H1 (cell line): ENCODE measurements around the gene GAS2L1. TPM values are rescaled to one million over a fixed set of nuclear protein-coding genes. Genes with fewer than 3 reads are reported as not detected.

Experiments
- CTCF ChIA-PET: fragments of 300-600 bp; sonication (Branson Sonifier 250); formaldehyde crosslinking; loops from one replicate; lab custom pipeline; 2021; ENCODE audit not compliant: partially characterized antibody; lab: Charles Lee
- POLR2A ChIA-PET: fragments of 300-600 bp; sonication (Branson Sonifier 250); formaldehyde crosslinking; loops from one replicate; lab custom pipeline; 2021; ENCODE audit warnings: inconsistent platforms; ENCODE audit not compliant: partially characterized antibody; lab: Charles Lee
- DNase-seq, 2 experiments: peaks; one replicate each; pipeline versions ENCODE4 v3.0.0 to v3.0.0-alpha.2; 2010 to 2022; ENCODE audit warnings: low spot score in 2 of 2, low read depth in 1 of 2, mixed read lengths in 1 of 2
- FAIRE-seq: peaks from 2 replicates; lab custom pipeline; 2011; peaks lifted over from hg19 to GRCh38; lab: Jason Lieb, UNC
- H2AFZ ChIP-seq: 2 replicates; pipeline ENCODE4 v1.8.1; 2012; ENCODE audit warnings: low read length, inconsistent platforms
- H2AK5ac ChIP-seq: 2 replicates; pipeline ENCODE4 v1.6.1; 2013; ENCODE audit warnings: low read depth, low read length
- H2BK120ac ChIP-seq: replicated peaks from 2 replicates; pipeline ENCODE3; 2013; ENCODE audit warnings: low read depth, low read length, inconsistent platforms
- H2BK12ac ChIP-seq: 2 replicates; pipeline ENCODE4 v1.6.1; 2013; ENCODE audit warnings: low read depth, low read length
- H2BK15ac ChIP-seq: 2 replicates; pipeline ENCODE4 v1.6.1; 2013; ENCODE audit warnings: low read length
- H2BK20ac ChIP-seq: 2 replicates; pipeline ENCODE4 v1.6.1; 2013; ENCODE audit warnings: low read length
- H2BK5ac ChIP-seq: 2 replicates; pipeline ENCODE4 v1.6.1; 2013; ENCODE audit warnings: low read depth, low read length
- H3K14ac ChIP-seq: 2 replicates; pipeline ENCODE4 v1.6.1; 2013; ENCODE audit warnings: inconsistent platforms; ENCODE audit not compliant: insufficient read length
- H3K18ac ChIP-seq: 2 replicates; pipeline ENCODE4 v1.6.1; 2013; ENCODE audit warnings: low read length; ENCODE audit errors: extremely low read depth
- H3K23ac ChIP-seq: 2 replicates; pipeline ENCODE4 v1.6.1; 2013; ENCODE audit warnings: inconsistent platforms; ENCODE audit not compliant: insufficient read length
- H3K23me2 ChIP-seq: 2 replicates; pipeline ENCODE4 v1.6.1; 2013; ENCODE audit warnings: low read depth, low read length
- H3K27ac ChIP-seq: 2 replicates; pipeline ENCODE4 v1.6.1; 2011; ENCODE audit warnings: low read depth, low read length, inconsistent platforms
- H3K27me3 ChIP-seq, 4 experiments: replicated peaks in 1 of 4; 1 replicate in 1 of 4; 2 replicates in 3 of 4; pipeline versions ENCODE4 v1.6.1 to v1.8.1; 2011 to 2013; ENCODE audit warnings: low read length in 3 of 4, mild to moderate bottlenecking in 3 of 4, inconsistent platforms in 2 of 4, mixed read lengths in 2 of 4, moderate library complexity in 1 of 4; ENCODE audit not compliant: control insufficient read depth in 3 of 4, insufficient read depth in 3 of 4; ENCODE audit errors: extremely low read depth in 1 of 4
- H3K36me3 ChIP-seq, 4 experiments: 2 replicates each; pipeline versions ENCODE4 v1.6.1 to v1.8.1; 2011 to 2013; ENCODE audit warnings: mild to moderate bottlenecking in 4 of 4, low read length in 3 of 4, moderate library complexity in 2 of 4, control low read depth in 1 of 4, inconsistent platforms in 1 of 4; ENCODE audit not compliant: insufficient read depth in 4 of 4, control insufficient read depth in 2 of 4
- H3K4ac ChIP-seq: replicated peaks from 2 replicates; pipeline ENCODE3; 2013; ENCODE audit warnings: low read length, low read depth, mixed read lengths, inconsistent platforms; ENCODE audit not compliant: insufficient read length
- H3K4me1 ChIP-seq, 4 experiments: replicated peaks in 1 of 4; 1 replicate in 1 of 4; 2 replicates in 3 of 4; pipeline versions ENCODE4 v1.6.1 to v1.8.1; 2011 to 2013; ENCODE audit warnings: low read length in 3 of 4, inconsistent platforms in 2 of 4, mixed read lengths in 1 of 4; ENCODE audit not compliant: insufficient read depth in 4 of 4, control insufficient read depth in 3 of 4
- H3K4me2 ChIP-seq, 2 experiments: 2 replicates each; pipeline versions ENCODE4 v1.6.1 to v1.8.1; 2011 to 2013; ENCODE audit warnings: low read depth in 2 of 2, low read length in 2 of 2, control low read depth in 1 of 2, inconsistent platforms in 1 of 2, mild to moderate bottlenecking in 1 of 2; ENCODE audit not compliant: insufficient read depth in 1 of 2
- H3K4me3 ChIP-seq, 4 experiments: fragments of 200-600, 300-600 bp in 1 of 4; sonication (generic), shearing (Covaris generic), sonication (Bioruptor Twin) in 1 of 4; 2 replicates each; pipeline versions ENCODE4 v1.5.1 to v1.8.1; 2011 to 2016; ENCODE audit warnings: low read length in 4 of 4, low read depth in 3 of 4, control low read depth in 2 of 4, inconsistent platforms in 2 of 4, mild to moderate bottlenecking in 2 of 4, mixed read lengths in 1 of 4, moderate library complexity in 1 of 4; ENCODE audit not compliant: insufficient read depth in 2 of 4; ENCODE audit errors: extremely low read depth in 1 of 4
- H3K56ac ChIP-seq: replicated peaks from 2 replicates; pipeline ENCODE3; 2013; ENCODE audit warnings: low read depth, mild to moderate bottlenecking, mixed read lengths, low read length, inconsistent platforms; ENCODE audit not compliant: insufficient read length
- H3K79me1 ChIP-seq: 2 replicates; pipeline ENCODE4 v1.6.1; 2013; ENCODE audit warnings: low read depth, low read length, control low read depth
- H3K79me2 ChIP-seq, 2 experiments: 2 replicates each; pipeline versions ENCODE4 v1.6.1 to v1.8.1; 2012 to 2013; ENCODE audit warnings: low read length in 2 of 2, mild to moderate bottlenecking in 2 of 2, inconsistent platforms in 1 of 2; ENCODE audit not compliant: insufficient read depth in 2 of 2, control insufficient read depth in 1 of 2
- H3K9ac ChIP-seq, 4 experiments: replicated peaks in 1 of 4; 1 replicate in 1 of 4; 2 replicates in 3 of 4; pipeline versions ENCODE4 v1.6.1 to v1.8.1; 2011 to 2013; ENCODE audit warnings: low read depth in 3 of 4, low read length in 3 of 4, control low read depth in 2 of 4, mild to moderate bottlenecking in 2 of 4, moderate library complexity in 2 of 4, inconsistent platforms in 1 of 4; ENCODE audit errors: extremely low read depth in 1 of 4
- H3K9me3 ChIP-seq, 2 experiments: 2 replicates each; pipeline versions ENCODE4 v1.6.1 to v1.8.1; 2012 to 2013; ENCODE audit warnings: mild to moderate bottlenecking in 2 of 2, moderate library complexity in 2 of 2, control low read depth in 1 of 2, inconsistent platforms in 1 of 2, low read depth in 1 of 2, low read length in 1 of 2, mixed read lengths in 1 of 2; ENCODE audit not compliant: insufficient read depth in 2 of 2
- H4K20me1 ChIP-seq, 2 experiments: replicated peaks in 1 of 2; 2 replicates each; pipeline versions ENCODE3 to v1.8.1; 2011 to 2013; ENCODE audit warnings: inconsistent platforms in 2 of 2, low read length in 2 of 2, mild to moderate bottlenecking in 1 of 2; ENCODE audit not compliant: insufficient read depth in 2 of 2, control insufficient read depth in 1 of 2
- H4K5ac ChIP-seq: 2 replicates; pipeline ENCODE4 v1.6.1; 2013; ENCODE audit warnings: low read length, low read depth, mixed read lengths, inconsistent platforms; ENCODE audit not compliant: insufficient read length
- H4K8ac ChIP-seq: 2 replicates; pipeline ENCODE4 v1.8.0; 2013; ENCODE audit warnings: mild to moderate bottlenecking, moderate library complexity, low read length, inconsistent platforms; ENCODE audit not compliant: insufficient read depth; ENCODE audit errors: extremely low read depth
- H4K91ac ChIP-seq: replicated peaks from 2 replicates; pipeline ENCODE3; 2013; ENCODE audit warnings: low read length, mixed read lengths, inconsistent platforms; ENCODE audit not compliant: insufficient read length
- BCL11A ChIP-seq, 2 experiments: IDR thresholded peaks; one replicate each; pipeline ENCODE4 v1.6.1; 2011; ENCODE audit warnings: low read depth in 2 of 2, low read length in 2 of 2, mild to moderate bottlenecking in 2 of 2
- BRCA1 ChIP-seq: IDR thresholded peaks from 2 replicates; pipeline ENCODE4 v1.6.1; 2012; ENCODE audit warnings: low read depth, low read length, improper control_type of control experiment
- CBX8 ChIP-seq: fragments of 300-800, 300-1000 bp; sonication (generic); IDR thresholded peaks from 2 replicates; pipeline ENCODE4 v1.7.1; 2016; ENCODE audit warnings: low read depth, low read length, borderline replicate concordance
- CEBPB ChIP-seq: IDR thresholded peaks from 2 replicates; pipeline ENCODE4 v1.6.1; 2012; ENCODE audit warnings: low read depth, low read length
- CREB1 ChIP-seq: IDR thresholded peaks from 2 replicates; pipeline ENCODE4 v1.6.1; 2012; ENCODE audit warnings: inconsistent platforms
- EP300 ChIP-seq, 2 experiments: IDR thresholded peaks; 1 replicate in 1 of 2; 2 replicates in 1 of 2; pipeline ENCODE4 v1.6.1; 2011 to 2012; ENCODE audit warnings: low read depth in 2 of 2, low read length in 2 of 2, mild to moderate bottlenecking in 2 of 2, borderline replicate concordance in 1 of 2, inconsistent platforms in 1 of 2, moderate library complexity in 1 of 2
- HDAC6 ChIP-seq: IDR thresholded peaks from one replicate; pipeline ENCODE4 v1.7.1; 2012; ENCODE audit warnings: low read depth, mild to moderate bottlenecking, inconsistent platforms, low read length, moderate library complexity
- JUN ChIP-seq: IDR thresholded peaks from 2 replicates; pipeline ENCODE4 v1.6.1; 2011; ENCODE audit warnings: low read depth, mild to moderate bottlenecking, improper control_type of control experiment, low read length
- JUND ChIP-seq: IDR thresholded peaks from 2 replicates; pipeline ENCODE4 v1.6.1; 2011; ENCODE audit warnings: mild to moderate bottlenecking, improper control_type of control experiment, low read length
- NANOG ChIP-seq: IDR thresholded peaks from 2 replicates; pipeline ENCODE4 v1.6.1; 2011; ENCODE audit warnings: low read length, low read depth, mild to moderate bottlenecking, inconsistent platforms; ENCODE audit not compliant: insufficient read depth, poor library complexity, severe bottlenecking
- RXRA ChIP-seq: IDR thresholded peaks from 2 replicates; pipeline ENCODE4 v1.6.1; 2011; ENCODE audit warnings: low read depth, mild to moderate bottlenecking, low read length, moderate library complexity; ENCODE audit not compliant: insufficient read depth
- SAP30 ChIP-seq: fragments of 300-600 bp; sonication (generic); IDR thresholded peaks from 2 replicates; pipeline ENCODE4 v1.7.1; 2012; ENCODE audit warnings: low read length, moderate library complexity, mild to moderate bottlenecking, inconsistent platforms; ENCODE audit not compliant: insufficient read depth, insufficient replicate concordance
- SP2 ChIP-seq: IDR thresholded peaks from 2 replicates; pipeline ENCODE4 v1.6.1; 2012; ENCODE audit warnings: mild to moderate bottlenecking, low read length, inconsistent platforms
- SP4 ChIP-seq: IDR thresholded peaks from 2 replicates; pipeline ENCODE4 v1.6.1; 2012; ENCODE audit warnings: low read length, inconsistent platforms
- SRF ChIP-seq: IDR thresholded peaks from 2 replicates; pipeline ENCODE4 v1.6.1; 2011; ENCODE audit warnings: mild to moderate bottlenecking, low read depth, low read length, moderate library complexity
- TBP ChIP-seq: IDR thresholded peaks from 2 replicates; pipeline ENCODE4 v1.6.1; 2011; ENCODE audit warnings: low read depth, low read length, improper control_type of control experiment
- WGBS, 2 experiments: shearing (Covaris generic) in 1 of 2; methylation state at CpG; one replicate each; pipeline versions ENCODE4 v1.1.6 to v1.1.7; 2013 to 2015; ENCODE audit warnings: low lambda C conversion rate in 2 of 2, mixed read lengths in 2 of 2, inconsistent platforms in 1 of 2, low coverage in 1 of 2, missing lambda C conversion rate in 1 of 2; ENCODE audit not compliant: insufficient replicate concordance in 2 of 2, insufficient coverage in 1 of 2, insufficient read length in 1 of 2; ENCODE audit errors: extremely low coverage in 1 of 2, missing lambda C conversion rate in 1 of 2; 5-methylcytosine and 5-hydroxymethylcytosine counted together
- polyA plus RNA-seq, 7 experiments: library from polyadenylated mRNA; depleted of rRNA in 3 of 7; stranded (reverse) in 5 of 7; unstranded in 2 of 7; fragments of >200 nt in 5 of 7; fragments of 200-250 nt in 2 of 7; gene quantifications; 1 replicate in 5 of 7; 2 replicates in 1 of 7; 4 replicates in 1 of 7; pipeline versions ENCODE4 v1.2.1 to v1.2.3, GENCODE V29; 2011 to 2013; ENCODE audit warnings: missing spikeins in 2 of 7, mixed read lengths in 2 of 7
- total RNA-seq: library from RNA; stranded (reverse); fragmentation: NEBNext Ultra II Directional; extraction: Animal tissue kit (Norgen Biotek cat#: 25700); gene quantifications from 2 replicates; pipeline ENCODE4 v1.2.1, GENCODE V29; 2021

The GAS2L1 gene
- total and polyA plus RNA-seq, 2 of the 8 experiments (the other 6 are each of a cell fraction or from before 2014, with no cell fraction given), result 3.6 to 10.1 TPM

DNA sequence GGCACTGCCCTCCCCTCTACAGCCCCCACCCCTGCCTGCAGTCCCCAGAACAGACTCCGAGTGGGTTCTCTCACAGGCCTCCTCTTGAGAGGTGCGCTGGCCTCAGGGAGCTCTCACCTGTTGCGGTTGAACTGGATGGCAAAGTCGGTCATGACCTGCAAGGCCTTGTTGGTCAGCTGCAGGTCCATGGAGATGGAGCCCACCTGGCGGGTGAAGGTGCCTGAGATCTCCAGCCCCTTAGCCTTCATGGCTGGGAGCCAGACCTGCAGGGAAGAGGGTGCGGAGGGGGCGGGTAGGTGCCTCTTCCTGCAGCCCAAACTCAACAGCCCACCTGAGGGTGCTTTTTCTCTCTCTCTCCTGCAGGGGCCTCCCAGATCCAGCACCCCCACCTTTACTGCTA, 27.7 kb downstream of the GAS2L1 start:
- Histone ChIP-seq H3K79me1 (no peaks in the 10 kb centered on the region), H3K27me3 (no peaks in the 10 kb centered on the region), H4K5ac (no peak overlapping the region), H3K4ac (no peak overlapping the region), H3K27ac (no peak overlapping the region), H3K23me2 (no peaks in the 10 kb centered on the region), H3K4me2 (no peak overlapping the region), H3K79me2 (no peaks in the 10 kb centered on the region), H2AFZ (no peak overlapping the region), H4K91ac (no peak overlapping the region), H3K14ac (no peak overlapping the region), H2BK12ac (no peak overlapping the region), H2BK5ac (no peak overlapping the region), H2AK5ac (no peak overlapping the region), H2BK120ac (no peak overlapping the region), H3K56ac (no peak overlapping the region), H3K36me3 (peaks cover 10 to 27% (median 19%) of the 10 kb centered on the region in 4 experiments; a peak in 7 of 8 replicates), H3K9ac (no peak overlapping the region), H3K9me3 (no peaks in the 10 kb centered on the region), H3K23ac (no peak overlapping the region), H3K4me1 (no peaks in the 10 kb centered on the region; a peak in 1 of 7 replicates), H4K20me1 (peaks cover 3 to 10% of the 10 kb centered on the region in 2 experiments), H2BK15ac (no peak overlapping the region), H4K8ac (no peak overlapping the region), H2BK20ac (no peak overlapping the region), H3K4me3 (no peak overlapping the region), H3K18ac (no peak overlapping the region)
- ChIA-PET POLR2A (no interaction called here), CTCF (interaction anchor here (1.9 kb wide), 1 partner anchor 14 kb away, joined by 5 read pairs; no protein-coding TSS in a partner anchor)
- 97% methylated on average over 5 of the region's 7 CpGs; no CpG with 5 or more reads in 1 of the 2 experiments for WGBS, 2 experiments
- DNase-seq (no peak), FAIRE-seq (no peak)
- no peak for TF ChIP-seq RXRA
- no peak for TF ChIP-seq NANOG
- no peak for TF ChIP-seq SP4
- TF ChIP-seq CEBPB, result no peak
- no peak for TF ChIP-seq SRF
- no peak for TF ChIP-seq BCL11A (IDR thresholded peaks at IDR 0.05; ENCODE audit: low read depth in 2 of 2, low read length in 2 of 2)
- TF ChIP-seq JUN, result no peak
- no peak for TF ChIP-seq HDAC6
- TF ChIP-seq TBP, result no peak
- no peak for TF ChIP-seq SP2
- TF ChIP-seq CREB1, result no peak
- no peak for TF ChIP-seq CBX8
- TF ChIP-seq BRCA1, result no peak
- no peak for TF ChIP-seq EP300 (IDR thresholded peaks at IDR 0.05; ENCODE audit: borderline replicate concordance in 1 of 2, low read depth in 2 of 2, low read length in 2 of 2)
- TF ChIP-seq JUND, result no peak
- TF ChIP-seq SAP30, result no peak
